BE2C (cell line): ENCODE data around the gene RTN1. TPM values are rescaled to one million over a fixed set of nuclear protein-coding genes. Genes with fewer than 3 reads are reported as not detected.

ENCODE experiments used
- DNase-seq: peaks from one replicate; pipeline ENCODE4 v3.0.0-alpha.2; 2020
- H3K27me3 ChIP-seq: fragments of 250-450 bp; sonication (Bioruptor Pico); 2 replicates; pipeline ENCODE4 v1.5.1; 2020; ENCODE audit warnings: mild to moderate bottlenecking
- H3K36me3 ChIP-seq: fragments of 250-450 bp; sonication (Bioruptor Pico); 2 replicates; pipeline ENCODE4 v1.5.1; 2020; ENCODE audit warnings: mild to moderate bottlenecking
- H3K4me1 ChIP-seq: fragments of 250-450 bp; sonication (Bioruptor Pico); 2 replicates; pipeline ENCODE4 v1.5.1; 2020
- H3K4me3 ChIP-seq: 2 replicates; pipeline ENCODE4 v1.5.1; 2011; ENCODE audit warnings: low read depth, low read length
- H3K9me3 ChIP-seq: fragments of 250-450 bp; sonication (Bioruptor Pico); 2 replicates; pipeline ENCODE4 v1.5.1; 2020
- CTCF ChIP-seq: IDR thresholded peaks from 2 replicates; pipeline ENCODE4 v1.5.1; 2012; ENCODE audit warnings: mild to moderate bottlenecking, low read depth, low read length
- polyA plus RNA-seq: library from polyadenylated mRNA; unstranded; fragments of >200 nt; gene quantifications from one replicate; pipeline ENCODE4 v1.2.1, GENCODE V29; 2012; ENCODE audit warnings: low read depth, missing spikeins; ENCODE audit not compliant: insufficient read length, insufficient read depth

RTN1 gene
- polyA plus RNA-seq: 0.99 TPM

- Histone ChIP-seq H3K9me3 (no peaks in the 10 kb centered on the region), H3K4me1 (no peaks in the 10 kb centered on the region), H3K27me3 (peaks cover 49% of the 10 kb centered on the region), H3K4me3 (peak within 1 kb of the TSS; percentile 41), H3K36me3 (no peaks in the 10 kb centered on the region)
- peak; percentile 54 for DNase-seq
- TF ChIP-seq CTCF: no peak
These were observed at the start of gene RTN1 for GRCh38 chr14:59870277-59871165. Gene RTN1, minus strand, starts transcription at chr14:59870776. Its CDS starts 146 bp downstream, at chr14:59870630.

GRCh38 chr14:59920378-59920683, 49.8 kb upstream of the RTN1 start:
- no peak for DNase-seq
- no peaks in the 10 kb centered on the region for H3K36me3 ChIP-seq
- peaks cover 9% of the 10 kb centered on the region; the same call in 1 of the 2 replicates for H3K27me3 ChIP-seq
- H3K9me3 ChIP-seq: no peaks in the 10 kb centered on the region
- no peak for TF ChIP-seq CTCF
- no peak overlapping the region; the same call in 1 of the 2 replicates for H3K4me3 ChIP-seq
- no peaks in the 10 kb centered on the region for H3K4me1 ChIP-seq

- H3K9me3 ChIP-seq: no peaks in the 10 kb centered on the region
- DNase-seq: peak; percentile 74
- H3K27me3 ChIP-seq: peaks cover 9% of the 10 kb centered on the region; the same call in 1 of the 2 replicates
- H3K4me3 ChIP-seq: peak within 1 kb of the TSS; percentile 70
- H3K36me3 ChIP-seq: no peaks in the 10 kb centered on the region
- TF ChIP-seq CTCF: no peak
- no peaks in the 10 kb centered on the region for H3K4me1 ChIP-seq
These were observed 49.2 kb upstream of the RTN1 start, which contains the start of gene LRRC9 for GRCh38 chr14:59919570-59920377. Gene LRRC9, plus strand, starts transcription at chr14:59920144.

GRCh38 chr14:59918824-59919569, 48.4 kb upstream of the RTN1 start:
- Histone ChIP-seq H3K4me3 (peak overlapping the region; percentile 70), H3K27me3 (peaks cover 9% of the 10 kb centered on the region; the same call in 1 of the 2 replicates), H3K36me3 (no peaks in the 10 kb centered on the region), H3K4me1 (no peaks in the 10 kb centered on the region), H3K9me3 (no peaks in the 10 kb centered on the region)
- peak; percentile 12 for DNase-seq
- peak; percentile 47 for TF ChIP-seq CTCF

- Histone ChIP-seq H3K4me3 (no peak overlapping the region), H3K9me3 (no peaks in the 10 kb centered on the region), H3K36me3 (no peaks in the 10 kb centered on the region), H3K4me1 (no peaks in the 10 kb centered on the region), H3K27me3 (peaks cover 7% of the 10 kb centered on the region; the same call in 1 of the 2 replicates)
- no peak for TF ChIP-seq CTCF
- no peak for DNase-seq
These were observed 42.6 kb upstream of the RTN1 start for GRCh38 chr14:59913187-59913586.
